HEK293 (cell line): Measurements from ENCODE around the gene EN1.

Source experiments
- GFI1B ChIP-seq: fragments of 450-650 bp; formaldehyde crosslinking; IDR thresholded peaks from 2 replicates; pipeline ENCODE4 v1.5.1; 2016; ENCODE audit warnings: missing biosample characterization, missing genetic modification characterization
- HOXA7 ChIP-seq: sonication (generic); formaldehyde crosslinking; IDR thresholded peaks from 2 replicates; pipeline ENCODE4 v1.8.1; 2022; ENCODE audit warnings: missing genetic modification reagents, borderline replicate concordance
- KLF1 ChIP-seq: fragments of 450-650 bp; formaldehyde crosslinking; IDR thresholded peaks from 2 replicates; pipeline ENCODE4 v1.5.1; 2016; ENCODE audit warnings: missing biosample characterization, missing genetic modification characterization
- SP7 ChIP-seq: fragments of 450-650 bp; formaldehyde crosslinking; IDR thresholded peaks from 2 replicates; pipeline ENCODE4 v1.5.1; 2016; ENCODE audit warnings: missing biosample characterization, missing genetic modification characterization
- TRIM28 ChIP-seq: IDR thresholded peaks from 2 replicates; pipeline ENCODE4 v1.6.1; 2011; ENCODE audit warnings: low read length, control low read depth, borderline replicate concordance
- ZBTB21 ChIP-seq: fragments of 450-650 bp; formaldehyde crosslinking; IDR thresholded peaks from 2 replicates; pipeline ENCODE4 v1.5.1; 2017; ENCODE audit warnings: missing biosample characterization, missing genetic modification characterization
- ZBTB44 ChIP-seq: fragments of 450-650 bp; IDR thresholded peaks from 2 replicates; pipeline ENCODE4 v1.5.1; 2018; ENCODE audit warnings: missing biosample characterization, mild to moderate bottlenecking, missing genetic modification characterization
- ZBTB48 ChIP-seq: fragments of 450-650 bp; formaldehyde crosslinking; IDR thresholded peaks from 2 replicates; pipeline ENCODE4 v1.5.1; 2016; ENCODE audit warnings: missing biosample characterization, missing genetic modification characterization
- ZEB2 ChIP-seq: fragments of 450-650 bp; formaldehyde crosslinking; IDR thresholded peaks from 2 replicates; pipeline ENCODE4 v1.5.1; 2016; ENCODE audit warnings: missing biosample characterization, missing genetic modification characterization
- ZNF155 ChIP-seq: fragments of 450-650 bp; formaldehyde crosslinking; IDR thresholded peaks from 2 replicates; pipeline ENCODE4 v1.5.1; 2016; ENCODE audit warnings: missing biosample characterization, missing genetic modification characterization
- ZNF157 ChIP-seq: fragments of 450-650 bp; formaldehyde crosslinking; IDR thresholded peaks from 2 replicates; pipeline ENCODE4 v1.5.1; 2016; ENCODE audit warnings: missing biosample characterization, missing genetic modification characterization
- ZNF16 ChIP-seq: fragments of 450-650 bp; formaldehyde crosslinking; IDR thresholded peaks from 2 replicates; pipeline ENCODE4 v1.5.1; 2016; ENCODE audit warnings: low read depth, missing biosample characterization, missing genetic modification characterization
- ZNF169 ChIP-seq: fragments of 450-650 bp; formaldehyde crosslinking; IDR thresholded peaks from 2 replicates; pipeline ENCODE4 v1.5.1; 2016; ENCODE audit warnings: missing biosample characterization, missing genetic modification characterization
- ZNF2 ChIP-seq: fragments of 450-650 bp; formaldehyde crosslinking; IDR thresholded peaks from 2 replicates; pipeline ENCODE4 v1.5.1; 2016; ENCODE audit warnings: missing biosample characterization, missing genetic modification characterization
- ZNF354C ChIP-seq: fragments of 450-650 bp; formaldehyde crosslinking; IDR thresholded peaks from 2 replicates; pipeline ENCODE4 v1.5.1; 2016; ENCODE audit warnings: missing biosample characterization, missing genetic modification characterization, low read depth, borderline replicate concordance
- ZNF404 ChIP-seq: fragments of 450-650 bp; formaldehyde crosslinking; IDR thresholded peaks from 2 replicates; pipeline ENCODE4 v1.5.1; 2017; ENCODE audit warnings: missing biosample characterization, missing genetic modification characterization
- ZNF473 ChIP-seq: fragments of 450-650 bp; formaldehyde crosslinking; IDR thresholded peaks from 2 replicates; pipeline ENCODE4 v1.5.1; 2017; ENCODE audit warnings: missing biosample characterization, missing genetic modification characterization
- ZNF548 ChIP-seq: fragments of 450-650 bp; formaldehyde crosslinking; IDR thresholded peaks from 2 replicates; pipeline ENCODE4 v1.5.1; 2016; ENCODE audit warnings: missing biosample characterization, missing genetic modification characterization
- ZNF560 ChIP-seq: fragments of 450-650 bp; formaldehyde crosslinking; IDR thresholded peaks from 2 replicates; pipeline ENCODE4 v1.5.1; 2017; ENCODE audit warnings: missing biosample characterization, missing genetic modification characterization, borderline replicate concordance
- ZNF704 ChIP-seq: fragments of 450-650 bp; formaldehyde crosslinking; IDR thresholded peaks from 2 replicates; pipeline ENCODE4 v1.5.1; 2016; ENCODE audit warnings: missing biosample characterization, missing genetic modification characterization
- ZNF776 ChIP-seq: fragments of 450-650 bp; formaldehyde crosslinking; IDR thresholded peaks from 2 replicates; pipeline ENCODE4 v1.5.0; 2017; ENCODE audit warnings: missing biosample characterization, missing genetic modification characterization, borderline replicate concordance
- ZNF792 ChIP-seq: fragments of 450-650 bp; formaldehyde crosslinking; IDR thresholded peaks from 2 replicates; pipeline ENCODE4 v1.5.1; 2016; ENCODE audit warnings: missing biosample characterization, missing genetic modification characterization
- ZXDB ChIP-seq: fragments of 450-650 bp; formaldehyde crosslinking; IDR thresholded peaks from 2 replicates; pipeline ENCODE4 v1.5.1; 2016; ENCODE audit warnings: missing biosample characterization, missing genetic modification characterization
- TF ChIP-seq, protein P1 (sequence below): fragments of 450-650 bp; formaldehyde crosslinking; IDR thresholded peaks from 2 replicates; pipeline ENCODE4 v1.5.1; 2017; ENCODE audit warnings: missing biosample characterization, missing genetic modification characterization
- TF ChIP-seq, protein P2 (sequence below): fragments of 450-650 bp; formaldehyde crosslinking; IDR thresholded peaks from 2 replicates; pipeline ENCODE4 v1.5.1; 2016; ENCODE audit warnings: missing biosample characterization, missing genetic modification characterization
- TF ChIP-seq, protein P3 (sequence below): fragments of 450-650 bp; formaldehyde crosslinking; IDR thresholded peaks from 2 replicates; pipeline ENCODE4 v1.5.1; 2016; ENCODE audit warnings: missing biosample characterization, missing genetic modification characterization
- TF ChIP-seq, protein P4 (sequence below): fragments of 450-650 bp; formaldehyde crosslinking; IDR thresholded peaks from 2 replicates; pipeline ENCODE4 v1.5.1; 2016; ENCODE audit warnings: missing biosample characterization, missing genetic modification characterization
- TF ChIP-seq, protein P5 (sequence below): fragments of 450-650 bp; formaldehyde crosslinking; IDR thresholded peaks from 2 replicates; pipeline ENCODE4 v1.5.1; 2016; ENCODE audit warnings: missing biosample characterization, missing genetic modification characterization

The EN1 gene

GRCh38 chr2:118855451-118856279, 8.2 kb upstream of the EN1 start (continued):
- TF ChIP-seq, protein P1, sequence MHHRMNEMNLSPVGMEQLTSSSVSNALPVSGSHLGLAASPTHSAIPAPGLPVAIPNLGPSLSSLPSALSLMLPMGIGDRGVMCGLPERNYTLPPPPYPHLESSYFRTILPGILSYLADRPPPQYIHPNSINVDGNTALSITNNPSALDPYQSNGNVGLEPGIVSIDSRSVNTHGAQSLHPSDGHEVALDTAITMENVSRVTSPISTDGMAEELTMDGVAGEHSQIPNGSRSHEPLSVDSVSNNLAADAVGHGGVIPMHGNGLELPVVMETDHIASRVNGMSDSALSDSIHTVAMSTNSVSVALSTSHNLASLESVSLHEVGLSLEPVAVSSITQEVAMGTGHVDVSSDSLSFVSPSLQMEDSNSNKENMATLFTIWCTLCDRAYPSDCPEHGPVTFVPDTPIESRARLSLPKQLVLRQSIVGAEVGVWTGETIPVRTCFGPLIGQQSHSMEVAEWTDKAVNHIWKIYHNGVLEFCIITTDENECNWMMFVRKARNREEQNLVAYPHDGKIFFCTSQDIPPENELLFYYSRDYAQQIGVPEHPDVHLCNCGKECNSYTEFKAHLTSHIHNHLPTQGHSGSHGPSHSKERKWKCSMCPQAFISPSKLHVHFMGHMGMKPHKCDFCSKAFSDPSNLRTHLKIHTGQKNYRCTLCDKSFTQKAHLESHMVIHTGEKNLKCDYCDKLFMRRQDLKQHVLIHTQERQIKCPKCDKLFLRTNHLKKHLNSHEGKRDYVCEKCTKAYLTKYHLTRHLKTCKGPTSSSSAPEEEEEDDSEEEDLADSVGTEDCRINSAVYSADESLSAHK, result no peak
- TF ChIP-seq HOXA7 (CRISPR knock-in tag) (no peak), ZBTB44 (no peak), KLF1 (tag by site-specific recombination) (no peak), ZNF2 (tag by site-specific recombination) (0 out of 2 replicates have a peak, but pooled peaks have one; percentile 44), ZBTB48 (no peak), ZNF792 (no peak), ZNF404 (tag by site-specific recombination) (no peak), ZNF560 (no peak), ZNF548 (tag by site-specific recombination) (no peak), ZBTB21 (tag by site-specific recombination) (no peak), ZEB2 (tag by site-specific recombination) (0 out of 2 replicates have a peak, but pooled peaks have one; percentile 30), ZNF169 (tag by site-specific recombination) (no peak), ZNF704 (tag by site-specific recombination) (no peak), SP7 (peak; percentile 42), ZXDB (tag by site-specific recombination) (peak; percentile 31; the same call in 1 of the 2 replicates), ZNF16 (tag by site-specific recombination) (no peak), ZNF157 (tag by site-specific recombination) (no peak), ZNF776 (no peak), ZNF155 (tag by site-specific recombination) (no peak), GFI1B (tag by site-specific recombination) (no peak), ZNF354C (tag by site-specific recombination) (no peak), ZNF473 (tag by site-specific recombination) (no peak), TRIM28 (no peak)
- TF ChIP-seq, protein P2, sequence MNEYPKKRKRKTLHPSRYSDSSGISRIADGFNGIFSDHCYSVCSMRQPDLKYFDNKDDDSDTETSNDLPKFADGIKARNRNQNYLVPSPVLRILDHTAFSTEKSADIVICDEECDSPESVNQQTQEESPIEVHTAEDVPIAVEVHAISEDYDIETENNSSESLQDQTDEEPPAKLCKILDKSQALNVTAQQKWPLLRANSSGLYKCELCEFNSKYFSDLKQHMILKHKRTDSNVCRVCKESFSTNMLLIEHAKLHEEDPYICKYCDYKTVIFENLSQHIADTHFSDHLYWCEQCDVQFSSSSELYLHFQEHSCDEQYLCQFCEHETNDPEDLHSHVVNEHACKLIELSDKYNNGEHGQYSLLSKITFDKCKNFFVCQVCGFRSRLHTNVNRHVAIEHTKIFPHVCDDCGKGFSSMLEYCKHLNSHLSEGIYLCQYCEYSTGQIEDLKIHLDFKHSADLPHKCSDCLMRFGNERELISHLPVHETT (tag by site-specific recombination), result no peak
- TF ChIP-seq, protein P3, sequence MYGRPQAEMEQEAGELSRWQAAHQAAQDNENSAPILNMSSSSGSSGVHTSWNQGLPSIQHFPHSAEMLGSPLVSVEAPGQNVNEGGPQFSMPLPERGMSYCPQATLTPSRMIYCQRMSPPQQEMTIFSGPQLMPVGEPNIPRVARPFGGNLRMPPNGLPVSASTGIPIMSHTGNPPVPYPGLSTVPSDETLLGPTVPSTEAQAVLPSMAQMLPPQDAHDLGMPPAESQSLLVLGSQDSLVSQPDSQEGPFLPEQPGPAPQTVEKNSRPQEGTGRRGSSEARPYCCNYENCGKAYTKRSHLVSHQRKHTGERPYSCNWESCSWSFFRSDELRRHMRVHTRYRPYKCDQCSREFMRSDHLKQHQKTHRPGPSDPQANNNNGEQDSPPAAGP (tag by site-specific recombination), result 0 out of 2 replicates have a peak, but pooled peaks have one; percentile 42
- TF ChIP-seq, protein P4, sequence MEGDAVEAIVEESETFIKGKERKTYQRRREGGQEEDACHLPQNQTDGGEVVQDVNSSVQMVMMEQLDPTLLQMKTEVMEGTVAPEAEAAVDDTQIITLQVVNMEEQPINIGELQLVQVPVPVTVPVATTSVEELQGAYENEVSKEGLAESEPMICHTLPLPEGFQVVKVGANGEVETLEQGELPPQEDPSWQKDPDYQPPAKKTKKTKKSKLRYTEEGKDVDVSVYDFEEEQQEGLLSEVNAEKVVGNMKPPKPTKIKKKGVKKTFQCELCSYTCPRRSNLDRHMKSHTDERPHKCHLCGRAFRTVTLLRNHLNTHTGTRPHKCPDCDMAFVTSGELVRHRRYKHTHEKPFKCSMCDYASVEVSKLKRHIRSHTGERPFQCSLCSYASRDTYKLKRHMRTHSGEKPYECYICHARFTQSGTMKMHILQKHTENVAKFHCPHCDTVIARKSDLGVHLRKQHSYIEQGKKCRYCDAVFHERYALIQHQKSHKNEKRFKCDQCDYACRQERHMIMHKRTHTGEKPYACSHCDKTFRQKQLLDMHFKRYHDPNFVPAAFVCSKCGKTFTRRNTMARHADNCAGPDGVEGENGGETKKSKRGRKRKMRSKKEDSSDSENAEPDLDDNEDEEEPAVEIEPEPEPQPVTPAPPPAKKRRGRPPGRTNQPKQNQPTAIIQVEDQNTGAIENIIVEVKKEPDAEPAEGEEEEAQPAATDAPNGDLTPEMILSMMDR, result peak; percentile 89
- TF ChIP-seq, protein P5, sequence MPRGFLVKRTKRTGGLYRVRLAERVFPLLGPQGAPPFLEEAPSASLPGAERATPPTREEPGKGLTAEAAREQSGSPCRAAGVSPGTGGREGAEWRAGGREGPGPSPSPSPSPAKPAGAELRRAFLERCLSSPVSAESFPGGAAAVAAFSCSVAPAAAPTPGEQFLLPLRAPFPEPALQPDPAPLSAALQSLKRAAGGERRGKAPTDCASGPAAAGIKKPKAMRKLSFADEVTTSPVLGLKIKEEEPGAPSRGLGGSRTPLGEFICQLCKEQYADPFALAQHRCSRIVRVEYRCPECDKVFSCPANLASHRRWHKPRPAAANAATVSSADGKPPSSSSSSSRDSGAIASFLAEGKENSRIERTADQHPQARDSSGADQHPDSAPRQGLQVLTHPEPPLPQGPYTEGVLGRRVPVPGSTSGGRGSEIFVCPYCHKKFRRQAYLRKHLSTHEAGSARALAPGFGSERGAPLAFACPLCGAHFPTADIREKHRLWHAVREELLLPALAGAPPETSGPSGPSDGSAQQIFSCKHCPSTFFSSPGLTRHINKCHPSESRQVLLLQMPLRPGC, result no peak
